ENCODE measurements around the gene ZNF808.
"Not testable (repeated sequence)": the region's sequence is repeated elsewhere in the genome, so short reads cannot be mapped to it uniquely, and the experiment has no call there.

Gene ZNF808

GRCh38 chr19:52522551-52522950 is 4.9 kb upstream of the ZNF808 start:
- TF ChIP-seq CTCF (IDR thresholded peaks at IDR 0.05; ENCODE audit: extremely low read depth, insufficient read depth, missing control alignments): no peak
- DNase-seq (ENCODE audit: low spot score): no peak
- in situ Hi-C loops (cut with MboI; ENCODE audit: low pct_unique_long_range_greater_than_20kb, low sequenced_read_pairs, unreplicated experiment): no loop called here

GRCh38 chr19:52524086-52524485 is 3.4 kb upstream of the ZNF808 start:
- DNase-seq (ENCODE audit: low spot score): no peak
- in situ Hi-C loops (cut with MboI; ENCODE audit: low pct_unique_long_range_greater_than_20kb, low sequenced_read_pairs, unreplicated experiment): no loop called here
- TF ChIP-seq CTCF (IDR thresholded peaks at IDR 0.05; ENCODE audit: extremely low read depth, insufficient read depth, missing control alignments): no peak

GRCh38 chr19:52527956-52528351 is 486 bp downstream of the ZNF808 start:
- no peak for DNase-seq (ENCODE audit: low spot score)
- in situ Hi-C loops (cut with MboI; ENCODE audit: low pct_unique_long_range_greater_than_20kb, low sequenced_read_pairs, unreplicated experiment): no loop called here
- no peak for TF ChIP-seq CTCF (IDR thresholded peaks at IDR 0.05; ENCODE audit: extremely low read depth, insufficient read depth, missing control alignments)

GRCh38 chr19:52532480-52532879 is 5.0 kb downstream of the ZNF808 start:
- in situ Hi-C loops (cut with MboI; ENCODE audit: low pct_unique_long_range_greater_than_20kb, low sequenced_read_pairs, unreplicated experiment): no loop called here
- no peak for DNase-seq (ENCODE audit: low spot score)
- no peak for TF ChIP-seq CTCF (IDR thresholded peaks at IDR 0.05; ENCODE audit: extremely low read depth, insufficient read depth, missing control alignments)

GRCh38 chr19:52533901-52534300 is 6.4 kb downstream of the ZNF808 start:
- no peak for DNase-seq (ENCODE audit: low spot score)
- TF ChIP-seq CTCF (IDR thresholded peaks at IDR 0.05; ENCODE audit: extremely low read depth, insufficient read depth, missing control alignments): no peak
- in situ Hi-C loops (cut with MboI; ENCODE audit: low pct_unique_long_range_greater_than_20kb, low sequenced_read_pairs, unreplicated experiment): no loop called here

GRCh38 chr19:52535385-52535770 is 7.9 kb downstream of the ZNF808 start:
- DNase-seq (ENCODE audit: low spot score); in situ Hi-C loops (cut with MboI; ENCODE audit: low pct_unique_long_range_greater_than_20kb, low sequenced_read_pairs, unreplicated experiment): not testable (repeated sequence)

- DNase-seq (ENCODE audit: low spot score): peak; percentile 61
- no peak for TF ChIP-seq CTCF (IDR thresholded peaks at IDR 0.05; ENCODE audit: extremely low read depth, insufficient read depth, missing control alignments)
- in situ Hi-C loops (cut with MboI; ENCODE audit: low pct_unique_long_range_greater_than_20kb, low sequenced_read_pairs, unreplicated experiment): no loop called here
Observed at GRCh38 chr19:52535771-52536447, 8.4 kb downstream of the ZNF808 start.
